Hepatocyte (in vitro differentiated cells): ENCODE results near the gene HTRA1.

Experiments used
- EZH2 ChIP-seq: fragments of 200-600 bp; sonication (generic); IDR thresholded peaks from 2 replicates; pipeline ENCODE4 v1.6.1; 2016; ENCODE audit warnings: antibody characterized with exemption, mild to moderate bottlenecking, borderline replicate concordance
- TF ChIP-seq, protein P1 (sequence below): fragments of 200-600 bp; sonication (generic); IDR thresholded peaks from 2 replicates; pipeline ENCODE4 v1.5.1; 2016; ENCODE audit warnings: antibody characterized with exemption, mild to moderate bottlenecking; ENCODE audit not compliant: poor library complexity

GRCh38 chr10:122481296-122482056 lies 20.1 kb downstream of the HTRA1 start:
- TF ChIP-seq EZH2 = no peak
- TF ChIP-seq, protein P1, sequence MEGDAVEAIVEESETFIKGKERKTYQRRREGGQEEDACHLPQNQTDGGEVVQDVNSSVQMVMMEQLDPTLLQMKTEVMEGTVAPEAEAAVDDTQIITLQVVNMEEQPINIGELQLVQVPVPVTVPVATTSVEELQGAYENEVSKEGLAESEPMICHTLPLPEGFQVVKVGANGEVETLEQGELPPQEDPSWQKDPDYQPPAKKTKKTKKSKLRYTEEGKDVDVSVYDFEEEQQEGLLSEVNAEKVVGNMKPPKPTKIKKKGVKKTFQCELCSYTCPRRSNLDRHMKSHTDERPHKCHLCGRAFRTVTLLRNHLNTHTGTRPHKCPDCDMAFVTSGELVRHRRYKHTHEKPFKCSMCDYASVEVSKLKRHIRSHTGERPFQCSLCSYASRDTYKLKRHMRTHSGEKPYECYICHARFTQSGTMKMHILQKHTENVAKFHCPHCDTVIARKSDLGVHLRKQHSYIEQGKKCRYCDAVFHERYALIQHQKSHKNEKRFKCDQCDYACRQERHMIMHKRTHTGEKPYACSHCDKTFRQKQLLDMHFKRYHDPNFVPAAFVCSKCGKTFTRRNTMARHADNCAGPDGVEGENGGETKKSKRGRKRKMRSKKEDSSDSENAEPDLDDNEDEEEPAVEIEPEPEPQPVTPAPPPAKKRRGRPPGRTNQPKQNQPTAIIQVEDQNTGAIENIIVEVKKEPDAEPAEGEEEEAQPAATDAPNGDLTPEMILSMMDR = no peak
